HepG2 (cell line): Measurements from ENCODE around the gene SENP5. TPM values are rescaled to one million over a fixed set of nuclear protein-coding genes. Genes with fewer than 3 reads are reported as not detected.

Experiments used
- AHR ChIP-seq: IDR thresholded peaks from 2 replicates; pipeline ENCODE4 v1.6.1; 2018; ENCODE audit warnings: missing genetic modification reagents, missing compliant biosample characterization
- ATAD3A ChIP-seq: sonication (generic); formaldehyde crosslinking; IDR thresholded peaks from 2 replicates; pipeline ENCODE4 v1.4.0; 2020; ENCODE audit warnings: missing genetic modification reagents
- JUND ChIP-seq: sonication (generic); formaldehyde crosslinking; IDR thresholded peaks from 2 replicates; pipeline ENCODE4 v1.8.0; 2022; ENCODE audit warnings: mild to moderate bottlenecking, missing genetic modification reagents
- POLR2AphosphoS5 ChIP-seq: IDR thresholded peaks from 2 replicates; pipeline ENCODE4 v1.6.1; 2012; ENCODE audit warnings: low read depth, low read length
- SKIL ChIP-seq: sonication (generic); formaldehyde crosslinking; IDR thresholded peaks from 2 replicates; pipeline ENCODE4 v1.8.0; 2022; ENCODE audit warnings: missing genetic modification reagents, mild to moderate bottlenecking, moderate library complexity, borderline replicate concordance
- TCF7 ChIP-seq: sonication (generic); IDR thresholded peaks from 2 replicates; pipeline ENCODE4 v1.6.1; 2016; ENCODE audit warnings: antibody characterized with exemption, low read depth
- ZC3H13 ChIP-seq: sonication (generic); formaldehyde crosslinking; IDR thresholded peaks from 2 replicates; pipeline ENCODE4 v1.8.1; 2023; ENCODE audit warnings: mild to moderate bottlenecking, missing genetic modification reagents, moderate library complexity
- ZNF292 ChIP-seq: sonication (generic); formaldehyde crosslinking; IDR thresholded peaks from 2 replicates; pipeline ENCODE4 v1.8.1; 2022; ENCODE audit warnings: mild to moderate bottlenecking, low read depth, missing genetic modification reagents, borderline replicate concordance
- ZNF333 ChIP-seq: sonication (generic); formaldehyde crosslinking; IDR thresholded peaks from 2 replicates; pipeline ENCODE4 v1.4.0; 2020; ENCODE audit warnings: mild to moderate bottlenecking, missing genetic modification reagents, borderline replicate concordance
- ZNF414 ChIP-seq: sonication (generic); formaldehyde crosslinking; IDR thresholded peaks from 2 replicates; pipeline ENCODE4 v1.5.0; 2020; ENCODE audit warnings: missing genetic modification reagents
- ZNF512B ChIP-seq: sonication (generic); formaldehyde crosslinking; IDR thresholded peaks from 2 replicates; pipeline ENCODE4 v1.5.1; 2020; ENCODE audit warnings: missing genetic modification reagents, mild to moderate bottlenecking, borderline replicate concordance
- ZNF687 ChIP-seq: sonication (generic); formaldehyde crosslinking; IDR thresholded peaks from 2 replicates; pipeline ENCODE4 v1.5.1; 2020; ENCODE audit warnings: mild to moderate bottlenecking, missing genetic modification reagents, moderate library complexity
- polyA plus RNA-seq, 8 experiments: library from polyadenylated mRNA; depleted of rRNA in 3 of 8; stranded (reverse) in 7 of 8; unstranded in 1 of 8; fragments of >200 nt; fragmentation: Illumina TruSeq in 4 of 8; extraction: Trizol in 4 of 8; gene quantifications; 2 replicates each; pipeline versions ENCODE4 v1.2.1 to v1.2.3, GENCODE V29; 2011 to 2016; ENCODE audit warnings: low read depth in 4 of 8, missing spikeins in 1 of 8, mixed read lengths in 1 of 8; ENCODE audit not compliant: insufficient read depth in 1 of 8
- total RNA-seq, 5 experiments: library from RNA; depleted of rRNA; stranded (reverse); fragments of >200 nt; fragmentation: Illumina TruSeq; extraction: Trizol; gene quantifications; 2 replicates each; pipeline ENCODE4 v1.2.3, GENCODE V29; 2016; ENCODE audit warnings: low read depth in 1 of 5

SENP5 gene
- total and polyA plus RNA-seq, 2 of the 13 experiments (the other 11 are each of a cell fraction or from before 2014, with no cell fraction given), result 17.6 to 30.9 TPM

- no peak for TF ChIP-seq SKIL (CRISPR knock-in tag)
- peak; percentile 76 for TF ChIP-seq ZNF687 (CRISPR knock-in tag)
- TF ChIP-seq JUND, result no peak
- no peak for TF ChIP-seq ATAD3A (CRISPR knock-in tag)
- no peak for TF ChIP-seq TCF7
- no peak for TF ChIP-seq ZNF512B (CRISPR knock-in tag)
- no peak; the same call in 1 of the 2 replicates for TF ChIP-seq ZNF414 (CRISPR knock-in tag)
- peak; percentile 73; the same call in 1 of the 2 replicates for TF ChIP-seq ZC3H13
- TF ChIP-seq POLR2AphosphoS5, result peak; percentile 49
- TF ChIP-seq ZNF333 (CRISPR knock-in tag), result no peak
- no peak for TF ChIP-seq ZNF292 (CRISPR knock-in tag)
- peak; percentile 57; the same call in 1 of the 2 replicates for TF ChIP-seq AHR (CRISPR knock-in tag)
Observed at GRCh38 chr3:196966526-196967401, 99.0 kb downstream of the SENP5 start (continued).
